ENCODE results near the gene ZNF500.

Gene ZNF500

DNA sequence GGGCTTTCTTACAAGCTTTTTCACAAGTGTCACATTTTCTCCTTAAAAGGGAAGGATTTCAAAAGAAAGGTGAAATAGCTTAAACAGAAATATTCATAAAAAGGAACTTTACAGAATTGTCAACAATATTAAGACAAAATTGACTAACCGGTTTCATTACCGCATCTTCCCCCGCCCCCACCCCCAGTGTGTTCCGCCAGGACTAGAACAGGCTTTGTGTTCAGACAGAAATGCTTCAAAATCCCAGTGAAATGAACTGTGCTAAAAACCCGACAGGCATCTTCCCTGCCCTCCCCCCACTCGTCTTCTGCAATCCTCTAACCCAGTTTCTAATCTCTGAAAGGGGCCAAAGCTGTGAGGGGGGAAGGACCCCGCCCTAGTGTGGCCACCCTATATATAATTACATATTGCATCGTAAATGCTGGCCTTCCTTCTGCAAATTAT, 36.5 kb upstream of the ZNF500 start:
- peak overlapping the region in 1 of 2 donors; percentile 94 for H3K27ac ChIP-seq (ENCODE audit: low read depth in 2 of 2, low read length in 2 of 2)
- peaks cover 19 to 20% of the 10 kb centered on the region in 2 donors for H3K4me1 ChIP-seq (ENCODE audit: control insufficient read depth in 2 of 2, insufficient read depth in 2 of 2, low read length in 2 of 2)
- H3K36me3 ChIP-seq (ENCODE audit: control insufficient read depth in 2 of 2, insufficient read depth in 2 of 2, low read length in 2 of 2), result peaks cover 10 to 28% of the 10 kb centered on the region in 2 donors
- peak overlapping the region; percentile 72 to 85 for H3K9ac ChIP-seq (ENCODE audit: low read depth in 1 of 2, low read length in 2 of 2)
- H3K9me3 ChIP-seq (ENCODE audit: control insufficient read depth in 2 of 2, low read length in 2 of 2), result no peaks in the 10 kb centered on the region
- H3K4me3 ChIP-seq (ENCODE audit: low read length in 2 of 2), result peak overlapping the region; percentile 69 to 72
- no peaks in the 10 kb centered on the region for H3K27me3 ChIP-seq (ENCODE audit: control insufficient read depth in 2 of 2, insufficient read depth in 2 of 2, low read length in 2 of 2)

GRCh38 chr16:4802659-4803287, 35.8 kb upstream of the ZNF500 start:
- H3K4me3 ChIP-seq (ENCODE audit: low read length in 2 of 2), result peak overlapping the region; percentile 69 to 72
- H3K36me3 ChIP-seq (ENCODE audit: control insufficient read depth in 2 of 2, insufficient read depth in 2 of 2, low read length in 2 of 2), result peaks cover 14 to 26% of the 10 kb centered on the region in 2 donors
- H3K4me1 ChIP-seq (ENCODE audit: control insufficient read depth in 2 of 2, insufficient read depth in 2 of 2, low read length in 2 of 2), result peaks cover 19 to 20% of the 10 kb centered on the region in 2 donors
- peak overlapping the region; percentile 82 to 94 for H3K27ac ChIP-seq (ENCODE audit: low read depth in 2 of 2, low read length in 2 of 2)
- H3K27me3 ChIP-seq (ENCODE audit: control insufficient read depth in 2 of 2, insufficient read depth in 2 of 2, low read length in 2 of 2), result no peaks in the 10 kb centered on the region
- H3K9ac ChIP-seq (ENCODE audit: low read depth in 1 of 2, low read length in 2 of 2), result peak overlapping the region; percentile 72 to 85
- H3K9me3 ChIP-seq (ENCODE audit: control insufficient read depth in 2 of 2, low read length in 2 of 2), result no peaks in the 10 kb centered on the region

DNA sequence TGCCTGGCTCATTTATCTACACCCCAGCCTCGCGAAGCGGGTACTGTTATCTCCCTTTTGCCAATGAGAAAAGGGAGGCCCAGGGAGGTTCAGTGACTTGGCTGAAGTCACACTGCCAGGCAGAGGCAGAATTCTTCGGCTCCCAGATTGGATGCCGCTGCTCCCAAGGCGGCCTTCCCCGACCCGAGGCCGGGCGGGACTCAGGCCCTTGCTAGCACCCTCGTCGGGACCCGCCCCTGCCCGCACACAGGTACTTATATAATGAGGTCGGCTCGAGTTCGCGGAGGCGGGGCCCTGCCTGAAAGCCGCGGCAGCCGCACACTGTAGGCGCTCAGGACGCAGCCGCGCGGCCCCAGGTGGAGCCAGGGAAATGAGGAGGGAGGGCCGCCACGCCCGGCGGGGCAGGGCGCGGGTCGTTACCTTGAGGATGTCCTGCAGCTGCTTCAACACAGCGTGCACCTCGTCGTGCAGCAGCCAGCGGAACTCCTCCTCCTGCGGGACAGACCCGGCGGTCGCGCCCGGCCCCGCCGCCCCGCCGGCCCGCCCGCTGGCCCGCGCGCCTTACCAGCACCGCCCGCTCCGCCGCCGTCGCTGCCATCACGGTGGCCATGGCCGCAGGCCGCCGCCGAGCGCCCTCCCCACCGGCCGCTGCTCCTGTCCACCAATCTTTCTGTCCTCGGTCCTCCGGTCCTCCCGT, 35.1 kb upstream of the ZNF500 start, which contains the start of gene ROGDI:
ROGDI (minus strand) TSS at position 672 of the 697 bp plus-strand sequence; CDS start at position 610, 62 bp downstream.
- Histone ChIP-seq H3K36me3 (ENCODE audit: control insufficient read depth in 2 of 2, insufficient read depth in 2 of 2, low read length in 2 of 2) (peaks cover 14 to 23% of the 10 kb centered on the region in 2 donors), H3K27ac (ENCODE audit: low read depth in 2 of 2, low read length in 2 of 2) (peak within 1 kb of the TSS; percentile 82 to 94)

DNA sequence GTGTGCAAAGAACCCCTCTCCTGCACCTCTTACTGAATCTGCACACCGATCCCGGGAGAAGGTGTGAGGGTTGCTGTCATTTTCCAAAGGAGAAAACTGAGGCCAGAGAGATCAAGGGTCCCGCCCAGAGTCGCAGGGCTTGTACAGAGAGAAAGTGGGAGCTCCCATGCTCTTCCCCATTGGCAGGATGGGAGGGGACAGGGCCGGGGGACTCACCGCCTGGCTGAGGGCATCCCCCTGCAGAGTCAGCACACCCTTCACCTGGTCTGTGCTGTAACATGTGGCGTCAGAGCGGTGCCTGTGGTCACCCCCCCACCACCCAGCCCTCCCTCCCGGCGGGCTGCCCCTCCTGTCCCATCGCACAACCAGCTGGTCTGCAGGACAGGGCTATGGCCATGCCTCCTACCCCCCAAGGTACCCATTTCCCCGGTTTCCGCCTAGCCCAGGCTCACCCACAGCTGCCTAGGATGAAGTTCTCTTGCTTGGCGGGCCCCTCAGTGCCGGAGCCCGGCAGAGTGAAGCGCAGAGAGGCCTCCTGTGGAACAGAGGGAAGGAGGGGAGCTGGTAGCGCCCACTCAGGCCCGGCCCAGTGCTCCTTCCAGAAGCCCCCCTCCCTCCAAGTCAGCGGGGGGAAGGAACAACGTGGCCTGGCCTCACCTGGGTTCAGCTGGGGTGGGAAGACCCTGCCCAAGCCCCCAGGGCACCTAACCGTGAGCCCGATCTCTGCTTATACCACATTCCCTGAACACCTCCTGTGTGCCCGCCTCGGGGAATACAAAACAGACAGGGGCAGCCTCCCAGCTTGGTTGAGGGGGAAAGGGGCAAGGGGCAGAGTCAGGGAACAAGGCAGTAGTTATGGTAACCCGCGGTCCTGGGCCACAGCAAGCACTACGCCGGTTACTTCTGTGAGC, 34.3 kb upstream of the ZNF500 start:
- Histone ChIP-seq H3K9ac (ENCODE audit: low read depth in 1 of 2, low read length in 2 of 2) (peak overlapping the region; percentile 57 to 85), H3K9me3 (ENCODE audit: control insufficient read depth in 2 of 2, low read length in 2 of 2) (no peaks in the 10 kb centered on the region), H3K27me3 (ENCODE audit: control insufficient read depth in 2 of 2, insufficient read depth in 2 of 2, low read length in 2 of 2) (no peaks in the 10 kb centered on the region), H3K4me1 (ENCODE audit: control insufficient read depth in 2 of 2, insufficient read depth in 2 of 2, low read length in 2 of 2) (peaks cover 19 to 31% of the 10 kb centered on the region in 2 donors), H3K36me3 (ENCODE audit: control insufficient read depth in 2 of 2, insufficient read depth in 2 of 2, low read length in 2 of 2) (peaks cover 14 to 23% of the 10 kb centered on the region in 2 donors), H3K27ac (ENCODE audit: low read depth in 2 of 2, low read length in 2 of 2) (peak overlapping the region; percentile 82 to 94), H3K4me3 (ENCODE audit: low read length in 2 of 2) (peak overlapping the region; percentile 69 to 72)

More for the DNA sequence above, 35.1 kb upstream of the ZNF500 start, which contains the start of gene ROGDI:
- H3K4me1 ChIP-seq (ENCODE audit: control insufficient read depth in 2 of 2, insufficient read depth in 2 of 2, low read length in 2 of 2), result peaks cover 19 to 24% of the 10 kb centered on the region in 2 donors
- H3K9me3 ChIP-seq (ENCODE audit: control insufficient read depth in 2 of 2, low read length in 2 of 2), result no peaks in the 10 kb centered on the region
- H3K9ac ChIP-seq (ENCODE audit: low read depth in 1 of 2, low read length in 2 of 2), result peak within 1 kb of the TSS; percentile 72 to 85
- H3K4me3 ChIP-seq (ENCODE audit: low read length in 2 of 2), result peak within 1 kb of the TSS; percentile 69 to 72
- no peaks in the 10 kb centered on the region for H3K27me3 ChIP-seq (ENCODE audit: control insufficient read depth in 2 of 2, insufficient read depth in 2 of 2, low read length in 2 of 2)

GRCh38 chr16:4800290-4801041, 33.5 kb upstream of the ZNF500 start:
- Histone ChIP-seq H3K4me1 (ENCODE audit: control insufficient read depth in 2 of 2, insufficient read depth in 2 of 2, low read length in 2 of 2) (peaks cover 19 to 31% of the 10 kb centered on the region in 2 donors), H3K36me3 (ENCODE audit: control insufficient read depth in 2 of 2, insufficient read depth in 2 of 2, low read length in 2 of 2) (peaks cover 14 to 19% of the 10 kb centered on the region in 2 donors), H3K4me3 (ENCODE audit: low read length in 2 of 2) (peak overlapping the region in 1 of 2 donors; percentile 13), H3K27me3 (ENCODE audit: control insufficient read depth in 2 of 2, insufficient read depth in 2 of 2, low read length in 2 of 2) (no peaks in the 10 kb centered on the region), H3K27ac (ENCODE audit: low read depth in 2 of 2, low read length in 2 of 2) (peak overlapping the region; percentile 49 to 82), H3K9me3 (ENCODE audit: control insufficient read depth in 2 of 2, low read length in 2 of 2) (no peaks in the 10 kb centered on the region), H3K9ac (ENCODE audit: low read depth in 1 of 2, low read length in 2 of 2) (peak overlapping the region; percentile 24 to 29)

DNA sequence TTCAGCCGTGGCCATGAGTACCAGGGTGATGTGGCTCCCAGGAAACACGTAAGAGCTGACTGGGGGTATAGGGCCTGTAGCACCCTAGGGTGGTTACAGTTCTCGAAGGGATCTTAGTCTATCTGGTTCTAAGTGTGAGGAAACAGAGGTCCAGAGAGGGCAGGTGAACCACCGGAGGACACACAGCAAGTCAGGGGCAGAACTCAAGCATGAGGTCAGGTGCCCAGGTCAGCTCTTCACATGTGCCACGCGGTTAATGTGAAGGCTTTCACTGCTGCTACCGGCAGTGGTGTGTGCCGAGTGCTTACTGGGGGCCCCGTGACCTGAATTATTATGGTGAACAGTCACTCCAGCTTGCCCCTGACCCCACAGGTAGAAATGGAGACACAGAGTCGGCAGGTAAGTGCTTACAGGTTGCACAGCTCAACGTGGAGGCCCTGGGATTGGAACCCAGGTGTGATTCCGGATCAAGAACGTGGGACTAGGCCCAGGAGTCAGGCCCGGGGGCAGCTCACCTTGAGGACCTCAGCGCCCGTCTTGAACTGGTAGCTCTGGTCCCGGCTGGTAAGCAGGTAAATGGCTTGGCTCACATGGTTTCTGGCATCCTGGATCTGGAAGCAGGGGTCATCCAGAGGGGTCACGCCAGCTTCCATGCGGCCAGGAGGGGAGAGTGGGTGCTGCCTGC, 32.4 kb upstream of the ZNF500 start:
- Histone ChIP-seq H3K4me3 (ENCODE audit: low read length in 2 of 2) (no peak overlapping the region), H3K36me3 (ENCODE audit: control insufficient read depth in 2 of 2, insufficient read depth in 2 of 2, low read length in 2 of 2) (peaks cover 12 to 15% of the 10 kb centered on the region in 2 donors), H3K9ac (ENCODE audit: low read depth in 1 of 2, low read length in 2 of 2) (no peak overlapping the region)

DNA sequence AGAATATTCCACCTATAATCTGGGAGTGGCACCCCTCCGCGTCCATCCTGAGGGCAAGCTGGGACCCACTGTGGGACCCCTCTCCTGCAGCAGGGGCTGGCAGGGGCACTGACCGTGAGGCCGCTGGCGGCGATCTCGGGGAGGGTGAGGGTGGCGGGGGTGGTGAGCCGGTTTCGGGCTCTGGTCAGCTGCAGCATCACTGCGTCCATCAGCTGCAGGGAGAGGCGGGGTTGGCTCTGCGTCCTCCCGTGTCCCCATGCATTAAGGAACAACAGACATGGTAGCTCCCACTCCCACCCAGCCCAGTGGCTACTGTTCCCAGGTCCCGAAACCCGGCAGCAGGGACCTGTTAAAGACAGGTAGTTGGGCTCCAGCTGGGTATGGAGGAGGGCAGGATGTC, 31.5 kb upstream of the ZNF500 start:
- peaks cover 19 to 31% of the 10 kb centered on the region in 2 donors for H3K4me1 ChIP-seq (ENCODE audit: control insufficient read depth in 2 of 2, insufficient read depth in 2 of 2, low read length in 2 of 2)
- peaks cover 12 to 15% of the 10 kb centered on the region in 2 donors for H3K36me3 ChIP-seq (ENCODE audit: control insufficient read depth in 2 of 2, insufficient read depth in 2 of 2, low read length in 2 of 2)
- no peaks in the 10 kb centered on the region for H3K27me3 ChIP-seq (ENCODE audit: control insufficient read depth in 2 of 2, insufficient read depth in 2 of 2, low read length in 2 of 2)
- no peak overlapping the region for H3K9ac ChIP-seq (ENCODE audit: low read depth in 1 of 2, low read length in 2 of 2)
- no peak overlapping the region for H3K27ac ChIP-seq (ENCODE audit: low read depth in 2 of 2, low read length in 2 of 2)
- no peaks in the 10 kb centered on the region for H3K9me3 ChIP-seq (ENCODE audit: control insufficient read depth in 2 of 2, low read length in 2 of 2)
- no peak overlapping the region for H3K4me3 ChIP-seq (ENCODE audit: low read length in 2 of 2)

More for the DNA sequence above, 32.4 kb upstream of the ZNF500 start:
- Histone ChIP-seq H3K27ac (ENCODE audit: low read depth in 2 of 2, low read length in 2 of 2) (no peak overlapping the region), H3K4me1 (ENCODE audit: control insufficient read depth in 2 of 2, insufficient read depth in 2 of 2, low read length in 2 of 2) (peaks cover 19 to 31% of the 10 kb centered on the region in 2 donors), H3K9me3 (ENCODE audit: control insufficient read depth in 2 of 2, low read length in 2 of 2) (no peaks in the 10 kb centered on the region), H3K27me3 (ENCODE audit: control insufficient read depth in 2 of 2, insufficient read depth in 2 of 2, low read length in 2 of 2) (no peaks in the 10 kb centered on the region)

GRCh38 chr16:4797805-4798252, 30.9 kb upstream of the ZNF500 start:
- Histone ChIP-seq H3K9ac (ENCODE audit: low read depth in 1 of 2, low read length in 2 of 2) (no peak overlapping the region), H3K27me3 (ENCODE audit: control insufficient read depth in 2 of 2, insufficient read depth in 2 of 2, low read length in 2 of 2) (no peaks in the 10 kb centered on the region), H3K4me1 (ENCODE audit: control insufficient read depth in 2 of 2, insufficient read depth in 2 of 2, low read length in 2 of 2) (peaks cover 19 to 31% of the 10 kb centered on the region in 2 donors), H3K36me3 (ENCODE audit: control insufficient read depth in 2 of 2, insufficient read depth in 2 of 2, low read length in 2 of 2) (peaks cover 12 to 15% of the 10 kb centered on the region in 2 donors), H3K4me3 (ENCODE audit: low read length in 2 of 2) (no peak overlapping the region), H3K27ac (ENCODE audit: low read depth in 2 of 2, low read length in 2 of 2) (no peak overlapping the region), H3K9me3 (ENCODE audit: control insufficient read depth in 2 of 2, low read length in 2 of 2) (no peaks in the 10 kb centered on the region)

Data from mucosa of rectum (tissue), 2 donors.